Sigmoid colon (tissue), 7 donors: ENCODE data around the gene MINK1. TPM values are rescaled to one million over a fixed set of nuclear protein-coding genes. Genes with fewer than 3 reads are reported as not detected.

Source experiments
- DNase-seq: peaks from one replicate; pipeline ENCODE4 v3.0.0-alpha.2; 2019
- H3K27ac ChIP-seq, 4 donors: fragments of 200-600 bp; sonication (generic); one replicate each; pipeline ENCODE4 v1.5.1; 2016 to 2019; ENCODE audit warnings: mild to moderate bottlenecking in 1 of 4
- H3K27me3 ChIP-seq, 3 donors: fragments of 200-600 bp; sonication (generic); one replicate each; pipeline ENCODE4 v1.5.1; 2019; ENCODE audit warnings: mild to moderate bottlenecking in 1 of 3
- H3K36me3 ChIP-seq, 4 donors: fragments of 200-600 bp; sonication (generic); one replicate each; pipeline ENCODE4 v1.5.1; 2016 to 2019
- H3K4me1 ChIP-seq, 4 donors: fragments of 200-600 bp; sonication (generic); one replicate each; pipeline ENCODE4 v1.5.1; 2017 to 2019
- H3K4me3 ChIP-seq, 4 donors: fragments of 200-600 bp; sonication (generic); one replicate each; pipeline ENCODE4 v1.5.1; 2017 to 2019; ENCODE audit warnings: mild to moderate bottlenecking in 2 of 4, moderate library complexity in 1 of 4
- H3K9me3 ChIP-seq, 4 donors: fragments of 200-600 bp in 3 of 4; sonication (generic) in 3 of 4; one replicate each; pipeline versions ENCODE4 v1.5.1 to v1.6.1; 2013 to 2019
- CTCF ChIP-seq, 4 experiments: fragments of 450-650 bp in 3 of 4; fragments of 200-600 bp in 1 of 4; IDR thresholded peaks; one replicate each; pipeline ENCODE4 v1.5.1; 2016 to 2019; ENCODE audit warnings: antibody characterized with exemption in 4 of 4, mild to moderate bottlenecking in 3 of 4, moderate library complexity in 2 of 4
- EP300 ChIP-seq, 4 donors: sonication (generic); formaldehyde crosslinking; IDR thresholded peaks; one replicate each; pipeline ENCODE4 v1.6.1; 2017; ENCODE audit warnings: antibody characterized with exemption in 4 of 4
- POLR2A ChIP-seq, 2 donors: fragments of 450-650 bp; IDR thresholded peaks; one replicate each; pipeline ENCODE4 v1.6.1; 2016; ENCODE audit warnings: antibody characterized with exemption in 2 of 2, mild to moderate bottlenecking in 2 of 2, moderate library complexity in 2 of 2
- POLR2AphosphoS5 ChIP-seq, 4 donors: sonication (generic); formaldehyde crosslinking; IDR thresholded peaks; one replicate each; pipeline ENCODE4 v1.6.1; 2017; ENCODE audit warnings: antibody characterized with exemption in 4 of 4
- WGBS, 2 donors: extraction: QIAGEN DNeasy Blood & Tissue Kit; methylation state at CpG; one replicate each; pipeline ENCODE4 v1.1.7; 2013; 5-methylcytosine and 5-hydroxymethylcytosine counted together
- intact Hi-C: fragments of 100-400 bp; cut with DNase I; formaldehyde crosslinking; loops from one replicate; pipeline ENCODE4 v1.15.1; 2023
- polyA plus RNA-seq, 3 donors: library from polyadenylated mRNA; stranded (reverse); fragments of 200-250 nt; gene quantifications; one replicate each; pipeline ENCODE4 v1.2.3, GENCODE V29; 2013
- total RNA-seq, 4 donors: library from RNA; depleted of rRNA; stranded (reverse); fragments of >200 nt; gene quantifications; one replicate each; pipeline ENCODE4 v1.1.0, GENCODE V29; 2016
- donor health status: healthy with polysubstance abuse.
- donor health status: Bipolar disorder and iron deficiency.
- donor health status: healthy.

MINK1 gene
- total and polyA plus RNA-seq, 7 donors: 17.1 to 117 (median 43.8) TPM

DNA sequence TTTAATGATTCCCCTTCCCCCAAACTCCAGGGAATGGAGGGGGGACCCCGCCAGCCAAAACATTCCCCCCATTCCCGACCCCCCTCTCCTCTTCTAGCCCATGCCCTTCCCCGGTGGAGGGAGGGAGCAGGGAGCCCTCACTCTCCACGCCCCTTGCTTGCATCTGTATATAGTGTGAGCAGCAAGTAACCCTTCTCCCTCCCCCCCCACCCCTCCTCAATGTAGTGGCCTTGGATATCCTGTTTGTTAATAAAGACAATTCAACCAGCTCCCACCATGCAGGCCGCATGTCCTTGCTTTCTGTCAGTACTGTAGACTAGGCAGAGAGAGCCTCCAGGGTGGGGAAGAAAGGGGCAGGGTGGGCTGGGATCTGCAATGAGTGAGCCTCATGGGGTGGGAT, 64.6 kb downstream of the MINK1 start:
- Histone ChIP-seq H3K9me3 (no peaks in the 10 kb centered on the region), H3K27ac (no peak overlapping the region), H3K4me3 (no peak overlapping the region), H3K27me3 (peaks cover 28 to 51% (median 29%) of the 10 kb centered on the region in 3 donors), H3K36me3 (peaks cover 36 to 46% (median 41%) of the 10 kb centered on the region in 4 donors), H3K4me1 (peaks cover 0 to 34% (median 19%) of the 10 kb centered on the region in 4 donors)
- intact Hi-C loops: no loop called here
- DNase-seq: no peak
- WGBS, 2 donors: 80 to 90% methylated on average over 5 of the region's 5 CpGs
- TF ChIP-seq CTCF (IDR thresholded peaks at IDR 0.05) (no peak), POLR2AphosphoS5 (IDR thresholded peaks at IDR 0.05) (no peak), EP300 (IDR thresholded peaks at IDR 0.05) (no peak), POLR2A (IDR thresholded peaks at IDR 0.05) (no peak)

DNA sequence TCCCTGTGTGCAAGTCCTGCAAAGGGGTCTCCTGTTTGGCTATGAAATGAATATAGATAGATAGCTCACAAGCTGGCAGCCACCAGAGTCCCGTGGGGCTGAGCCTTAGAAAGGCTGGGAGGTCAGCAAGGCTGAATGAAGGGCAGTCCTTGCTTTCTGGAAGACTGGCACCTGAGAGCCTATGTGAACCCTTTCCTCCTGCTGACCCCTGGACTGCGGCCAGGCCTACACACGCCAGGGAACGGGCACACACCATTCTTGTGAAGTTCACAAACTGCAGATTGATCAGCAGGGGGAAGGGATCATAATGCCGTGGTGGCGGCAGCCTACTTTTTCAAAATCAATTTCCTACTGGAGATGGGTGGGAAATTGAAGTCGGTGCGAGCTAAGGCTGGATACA, 65.2 kb downstream of the MINK1 start:
- Histone ChIP-seq H3K27ac (no peak overlapping the region), H3K4me3 (no peak overlapping the region), H3K9me3 (no peaks in the 10 kb centered on the region), H3K27me3 (peaks cover 28 to 56% (median 29%) of the 10 kb centered on the region in 3 donors), H3K36me3 (peaks cover 33 to 40% (median 36%) of the 10 kb centered on the region in 4 donors), H3K4me1 (peaks cover 0 to 34% (median 19%) of the 10 kb centered on the region in 4 donors)
- DNase-seq: no peak
- intact Hi-C loops: no loop called here
- 72 to 91% methylated on average over 8 of the region's 8 CpGs for WGBS, 2 donors
- TF ChIP-seq CTCF (IDR thresholded peaks at IDR 0.05) (no peak), POLR2AphosphoS5 (IDR thresholded peaks at IDR 0.05) (no peak)

DNA sequence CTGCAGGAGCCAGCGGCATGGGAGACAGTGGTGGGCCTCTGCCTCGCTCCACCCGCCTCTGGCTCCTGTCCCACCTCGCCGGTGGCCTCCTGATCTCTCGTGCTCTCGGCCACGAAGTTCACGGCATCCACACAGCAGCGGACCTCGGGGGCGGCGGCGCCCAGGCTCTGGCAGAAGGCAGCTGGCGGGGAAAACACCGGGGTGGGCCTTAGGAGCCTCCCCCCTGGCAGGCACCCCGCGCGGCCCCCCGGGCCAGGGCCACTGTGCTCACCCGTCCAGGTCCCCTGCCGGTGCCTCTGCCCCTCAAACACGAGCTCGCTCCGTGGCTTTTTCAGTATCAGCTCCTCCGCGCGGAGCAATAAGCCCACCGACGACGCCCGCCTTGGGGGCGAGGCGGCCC, 65.8 kb downstream of the MINK1 start:
- peaks cover 27 to 34% (median 30%) of the 10 kb centered on the region in 4 donors for H3K36me3 ChIP-seq
- peak overlapping the region in 1 of 4 donors; percentile 23 for H3K27ac ChIP-seq
- intact Hi-C loops: no loop called here
- peak overlapping the region; percentile 21 to 50 (median 40) for H3K4me3 ChIP-seq
- H3K4me1 ChIP-seq: peaks cover 0 to 34% (median 19%) of the 10 kb centered on the region in 4 donors
- peaks cover 28 to 62% (median 31%) of the 10 kb centered on the region in 3 donors for H3K27me3 ChIP-seq
- no peak for DNase-seq
- WGBS, 2 donors: 17 to 21% methylated on average over 34 of the region's 34 CpGs
- TF ChIP-seq POLR2A (IDR thresholded peaks at IDR 0.05) (no peak), EP300 (IDR thresholded peaks at IDR 0.05) (no peak), CTCF (IDR thresholded peaks at IDR 0.05) (no peak), POLR2AphosphoS5 (IDR thresholded peaks at IDR 0.05) (no peak)
- no peaks in the 10 kb centered on the region for H3K9me3 ChIP-seq

- H3K27ac ChIP-seq: peak within 1 kb of the TSS in 1 of 4 donors; percentile 23
- intact Hi-C loops: no loop called here
Measured at GRCh38 chr17:4899341-4900230, 66.4 kb downstream of the MINK1 start, which contains the start of gene C17orf107. TSS of gene C17orf107 (plus strand) at chr17:4899536. CDS start at chr17:4899763, 227 bp downstream.

More at GRCh38 chr17:4899341-4900230, 66.4 kb downstream of the MINK1 start, which contains the start of gene C17orf107:
- H3K36me3 ChIP-seq: peaks cover 21 to 28% (median 23%) of the 10 kb centered on the region in 4 donors
- peak in 3 of 4 donors; percentile 21 to 65 (median 44) for TF ChIP-seq POLR2AphosphoS5 (IDR thresholded peaks at IDR 0.05)
- TF ChIP-seq EP300 (IDR thresholded peaks at IDR 0.05): no peak
- no peaks in the 10 kb centered on the region for H3K9me3 ChIP-seq
- H3K4me3 ChIP-seq: peak within 1 kb of the TSS; percentile 21 to 50 (median 40)
- peaks cover 28 to 68% (median 36%) of the 10 kb centered on the region in 3 donors for H3K27me3 ChIP-seq
- DNase-seq: peak; percentile 90
- peaks cover 0 to 34% (median 19%) of the 10 kb centered on the region in 4 donors for H3K4me1 ChIP-seq
- WGBS, 2 donors: 10 to 11% methylated on average over 60 of the region's 60 CpGs
